HG03558 (cell line): ENCODE data around the gene CD79B.
"Not testable (repeated sequence)": the region's sequence is repeated elsewhere in the genome, so short reads cannot be mapped to it uniquely, and the experiment has no call there.

Experiments
- ATAC-seq: cut with Tn5 transposase; IDR thresholded peaks from one replicate; pipeline ENCODE4 v1.9.1; 2021; ENCODE audit warnings: moderate number of reproducible peaks; ENCODE audit not compliant: unreplicated experiment; ENCODE audit errors: extremely low read depth

The CD79B gene

GRCh38 chr17:63916566-63917185, 15.5 kb downstream of the CD79B start:
- no peak for ATAC-seq

DNA sequence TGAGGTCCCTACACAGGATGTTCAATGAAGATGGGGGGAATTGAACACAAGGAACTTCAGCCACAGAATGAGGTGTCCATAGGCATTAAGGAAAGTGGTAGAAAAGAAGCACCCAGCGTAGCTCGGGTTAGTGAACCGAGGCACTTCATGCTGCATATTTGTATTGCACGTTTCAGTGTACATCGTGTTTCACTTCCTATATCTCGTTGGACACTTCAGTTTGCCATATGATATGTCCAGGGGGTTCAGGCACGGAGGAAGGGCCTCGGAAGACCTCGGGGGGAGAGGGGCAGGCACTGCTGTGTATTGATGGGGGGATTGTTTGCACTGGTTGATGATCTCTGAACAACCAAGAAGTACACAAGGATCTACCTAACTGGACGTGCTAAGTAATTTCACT, 16.4 kb downstream of the CD79B start:
- not testable (repeated sequence) for ATAC-seq

DNA sequence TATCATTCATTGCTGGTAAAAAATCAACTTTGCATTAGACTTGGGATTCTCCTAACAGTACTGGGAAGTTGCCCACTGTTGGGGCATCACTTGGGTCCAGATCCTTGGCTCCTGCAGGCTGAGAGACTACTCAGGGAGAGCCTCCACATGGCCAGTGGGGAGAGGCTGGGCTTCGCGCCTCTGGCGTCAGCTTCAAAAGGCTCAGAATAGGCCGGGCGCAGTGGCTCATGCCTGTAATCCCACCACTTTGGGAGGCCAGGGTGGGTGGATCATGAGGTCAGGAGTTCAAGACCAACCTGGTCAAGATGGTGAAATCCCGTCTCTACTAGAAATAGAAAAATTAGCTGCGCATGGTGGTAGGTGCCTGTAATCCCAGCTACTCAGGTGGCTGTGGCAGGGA, 17.7 kb downstream of the CD79B start:
- ATAC-seq = no peak

GRCh38 chr17:63911657-63912100, 20.5 kb downstream of the CD79B start:
- ATAC-seq = no peak

DNA sequence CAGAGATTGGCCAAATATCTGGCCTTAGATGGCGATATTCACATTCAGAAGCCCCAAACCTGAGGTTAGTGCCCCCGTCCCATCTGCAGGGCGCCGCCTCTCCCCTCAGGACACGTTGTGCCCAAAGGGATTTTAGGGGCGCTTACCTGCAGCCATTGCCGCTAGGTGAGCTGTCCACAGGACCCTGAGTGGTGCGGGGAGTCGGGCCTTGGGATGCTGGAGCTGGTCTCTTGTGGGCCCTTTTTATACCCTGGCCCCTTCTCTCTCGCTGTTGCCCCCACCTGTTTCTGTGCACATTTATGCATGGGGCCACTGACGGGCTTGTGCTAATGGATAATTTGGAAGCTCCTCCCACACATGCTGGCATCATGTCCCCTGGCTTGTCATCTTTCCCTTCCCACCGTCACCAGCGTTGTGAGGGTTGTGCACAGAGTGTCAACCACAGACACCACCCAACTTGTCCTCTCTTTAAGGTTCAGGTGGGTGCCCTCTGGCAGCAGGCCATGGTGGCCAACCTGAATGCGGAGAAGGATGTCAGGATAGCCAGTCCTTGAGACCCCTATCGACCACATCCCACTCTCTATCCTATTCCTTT, 21.0 kb downstream of the CD79B start, which contains the start of gene CSHL1:
Gene CSHL1, minus strand, starts transcription at position 218 of the 595 bp plus-strand sequence. Its CDS starts 62 bp downstream, at position 156.
- no peak for ATAC-seq

GRCh38 chr17:63910096-63910495, 22.0 kb downstream of the CD79B start:
- ATAC-seq = no peak

GRCh38 chr17:63909586-63909985, 22.5 kb downstream of the CD79B start:
- not testable (repeated sequence) for ATAC-seq

GRCh38 chr17:63907161-63907778, 24.9 kb downstream of the CD79B start:
- not testable (repeated sequence) for ATAC-seq

- not testable (repeated sequence) for ATAC-seq
Observed at GRCh38 chr17:63904796-63905195, 27.3 kb downstream of the CD79B start.

DNA sequence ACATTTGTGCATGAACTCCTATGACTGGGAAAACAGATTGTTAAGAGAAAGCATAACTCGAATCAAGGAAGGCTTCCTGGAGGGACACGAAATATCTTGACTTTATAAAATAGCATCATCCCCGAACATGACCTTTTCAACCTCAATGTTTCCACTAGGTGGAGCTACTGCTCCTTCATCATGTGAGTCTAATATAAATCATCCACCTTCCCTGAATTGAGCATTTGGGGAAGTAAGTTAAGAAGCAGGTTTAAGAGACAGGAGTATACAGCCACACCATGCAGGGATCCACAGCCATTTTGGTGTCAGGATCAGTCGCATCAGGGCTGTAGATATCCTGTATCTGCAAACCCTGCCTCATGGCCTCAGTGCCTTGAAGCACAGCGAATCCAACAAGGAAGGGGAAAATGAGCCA, 28.3 kb downstream of the CD79B start:
- not testable (repeated sequence) for ATAC-seq

- not testable (repeated sequence) for ATAC-seq
Observed at GRCh38 chr17:63901971-63902370, 30.2 kb downstream of the CD79B start.

- ATAC-seq = not testable (repeated sequence)
Observed at GRCh38 chr17:63898899-63899798, 33.0 kb downstream of the CD79B start.

- not testable (repeated sequence) for ATAC-seq
Observed at GRCh38 chr17:63896524-63897354, 35.4 kb downstream of the CD79B start, which contains the start of gene CSH1. TSS of gene CSH1 (minus strand) at chr17:63896574. CDS start at chr17:63896511, 63 bp downstream.

- not testable (repeated sequence) for ATAC-seq
Observed at GRCh38 chr17:63894821-63895220, 37.3 kb downstream of the CD79B start.

DNA sequence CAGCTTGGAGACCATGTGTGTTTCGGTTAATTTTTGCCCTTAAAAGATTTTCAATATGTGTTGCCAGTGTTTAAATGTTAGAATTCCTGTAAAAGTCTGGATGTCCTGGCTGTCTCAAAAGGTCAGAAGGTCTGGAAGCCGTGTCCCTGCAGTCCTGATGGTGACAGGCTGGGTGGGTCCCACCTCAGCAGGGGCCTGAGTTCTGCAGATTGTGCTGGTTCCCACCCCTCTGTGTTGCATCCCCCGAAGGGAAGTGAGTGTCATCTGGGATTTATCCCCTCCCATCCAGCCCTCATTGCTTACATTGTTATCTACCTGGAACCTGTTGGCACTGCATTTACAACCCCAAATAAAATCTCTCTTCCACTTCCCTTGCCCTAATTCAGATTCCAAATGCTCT, 38.1 kb downstream of the CD79B start:
- ATAC-seq = not testable (repeated sequence)

GRCh38 chr17:63892316-63893037, 39.7 kb downstream of the CD79B start:
- not testable (repeated sequence) for ATAC-seq

DNA sequence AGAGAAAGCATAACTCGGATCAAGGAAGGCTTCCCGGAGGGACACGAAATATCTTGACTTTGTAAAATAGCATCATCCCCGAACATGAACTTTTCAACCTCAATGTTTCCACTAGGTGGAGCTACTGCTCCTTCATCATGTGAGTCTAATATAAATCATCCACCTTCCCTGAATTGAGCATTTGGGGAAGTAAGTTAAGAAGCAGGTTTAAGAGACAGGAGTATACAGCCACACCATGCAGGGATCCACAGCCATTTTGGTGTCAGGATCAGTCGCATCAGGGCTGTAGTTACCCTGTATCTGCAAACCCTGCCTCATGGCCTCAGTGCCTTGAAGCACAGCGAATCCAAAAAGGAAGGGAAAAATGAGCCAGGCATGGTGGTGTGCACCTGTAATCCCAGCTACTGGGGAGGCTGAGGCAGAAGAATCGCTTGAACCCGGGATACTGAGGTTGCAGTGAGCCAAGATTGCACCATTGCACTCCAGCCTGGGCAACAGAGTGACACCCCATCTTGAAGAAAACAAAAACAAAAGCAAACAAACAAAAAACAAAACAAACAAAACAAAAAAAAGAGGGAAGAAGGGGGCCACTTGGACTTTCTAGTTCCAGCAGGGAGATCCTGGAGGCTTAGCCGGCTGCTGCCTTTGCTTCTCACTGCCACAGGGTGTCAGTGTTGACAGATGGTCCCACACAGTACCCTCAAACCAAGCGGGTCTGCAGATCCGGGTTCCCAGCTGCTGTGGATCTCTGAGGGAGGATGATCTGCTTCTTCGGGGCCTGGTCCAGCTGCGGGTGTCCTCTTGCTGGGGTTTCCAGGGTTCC, 42.9 kb downstream of the CD79B start:
- not testable (repeated sequence) for ATAC-seq

DNA sequence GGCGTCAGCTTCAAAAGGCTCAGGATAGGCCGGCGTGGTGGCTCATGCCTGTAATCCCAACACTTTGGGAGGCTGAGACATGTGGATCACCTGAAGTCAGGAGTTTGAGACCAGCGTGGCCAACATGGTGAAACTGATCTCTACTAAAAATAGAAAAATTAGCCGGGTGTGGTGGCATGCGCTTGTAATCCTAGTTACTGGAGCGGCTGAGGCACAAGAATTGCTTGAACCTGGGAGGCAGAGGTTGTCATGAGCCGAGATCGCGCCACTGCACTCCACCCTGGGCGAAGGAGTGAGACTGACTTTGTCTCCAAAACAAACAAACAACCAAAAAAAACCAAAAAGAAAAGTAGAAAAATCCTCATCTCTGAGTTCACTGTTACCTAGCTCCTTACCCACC, 47.0 kb downstream of the CD79B start:
- not testable (repeated sequence) for ATAC-seq
